BE2C (cell line): ENCODE results near the gene HOXB9.

ENCODE experiments used
- DNase-seq: peaks from one replicate; pipeline ENCODE4 v3.0.0-alpha.2; 2020
- H3K27me3 ChIP-seq: fragments of 250-450 bp; sonication (Bioruptor Pico); 2 replicates; pipeline ENCODE4 v1.5.1; 2020; ENCODE audit warnings: mild to moderate bottlenecking
- H3K36me3 ChIP-seq: fragments of 250-450 bp; sonication (Bioruptor Pico); 2 replicates; pipeline ENCODE4 v1.5.1; 2020; ENCODE audit warnings: mild to moderate bottlenecking
- H3K4me1 ChIP-seq: fragments of 250-450 bp; sonication (Bioruptor Pico); 2 replicates; pipeline ENCODE4 v1.5.1; 2020
- H3K4me3 ChIP-seq: 2 replicates; pipeline ENCODE4 v1.5.1; 2011; ENCODE audit warnings: low read depth, low read length
- H3K9me3 ChIP-seq: fragments of 250-450 bp; sonication (Bioruptor Pico); 2 replicates; pipeline ENCODE4 v1.5.1; 2020
- TF ChIP-seq, protein P1 (sequence below): IDR thresholded peaks from 2 replicates; pipeline ENCODE4 v1.5.1; 2012; ENCODE audit warnings: mild to moderate bottlenecking, low read depth, low read length

HOXB9 gene

GRCh38 chr17:48612854-48613691 lies 13.1 kb downstream of the HOXB9 start:
- DNase-seq, result peak; percentile 52
- TF ChIP-seq, protein P1, sequence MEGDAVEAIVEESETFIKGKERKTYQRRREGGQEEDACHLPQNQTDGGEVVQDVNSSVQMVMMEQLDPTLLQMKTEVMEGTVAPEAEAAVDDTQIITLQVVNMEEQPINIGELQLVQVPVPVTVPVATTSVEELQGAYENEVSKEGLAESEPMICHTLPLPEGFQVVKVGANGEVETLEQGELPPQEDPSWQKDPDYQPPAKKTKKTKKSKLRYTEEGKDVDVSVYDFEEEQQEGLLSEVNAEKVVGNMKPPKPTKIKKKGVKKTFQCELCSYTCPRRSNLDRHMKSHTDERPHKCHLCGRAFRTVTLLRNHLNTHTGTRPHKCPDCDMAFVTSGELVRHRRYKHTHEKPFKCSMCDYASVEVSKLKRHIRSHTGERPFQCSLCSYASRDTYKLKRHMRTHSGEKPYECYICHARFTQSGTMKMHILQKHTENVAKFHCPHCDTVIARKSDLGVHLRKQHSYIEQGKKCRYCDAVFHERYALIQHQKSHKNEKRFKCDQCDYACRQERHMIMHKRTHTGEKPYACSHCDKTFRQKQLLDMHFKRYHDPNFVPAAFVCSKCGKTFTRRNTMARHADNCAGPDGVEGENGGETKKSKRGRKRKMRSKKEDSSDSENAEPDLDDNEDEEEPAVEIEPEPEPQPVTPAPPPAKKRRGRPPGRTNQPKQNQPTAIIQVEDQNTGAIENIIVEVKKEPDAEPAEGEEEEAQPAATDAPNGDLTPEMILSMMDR, result peak; percentile 12
- H3K4me3 ChIP-seq, result no peak overlapping the region
- H3K9me3 ChIP-seq, result no peaks in the 10 kb centered on the region
- no peaks in the 10 kb centered on the region for H3K36me3 ChIP-seq
- H3K4me1 ChIP-seq, result no peaks in the 10 kb centered on the region
- peaks cover 95% of the 10 kb centered on the region for H3K27me3 ChIP-seq

GRCh38 chr17:48612456-48612853 lies 13.7 kb downstream of the HOXB9 start:
- Histone ChIP-seq H3K27me3 (peaks cover 95% of the 10 kb centered on the region), H3K4me3 (no peak overlapping the region), H3K4me1 (no peaks in the 10 kb centered on the region), H3K36me3 (no peaks in the 10 kb centered on the region), H3K9me3 (no peaks in the 10 kb centered on the region)
- DNase-seq, result no peak
- TF ChIP-seq, protein P1, result no peak

DNA sequence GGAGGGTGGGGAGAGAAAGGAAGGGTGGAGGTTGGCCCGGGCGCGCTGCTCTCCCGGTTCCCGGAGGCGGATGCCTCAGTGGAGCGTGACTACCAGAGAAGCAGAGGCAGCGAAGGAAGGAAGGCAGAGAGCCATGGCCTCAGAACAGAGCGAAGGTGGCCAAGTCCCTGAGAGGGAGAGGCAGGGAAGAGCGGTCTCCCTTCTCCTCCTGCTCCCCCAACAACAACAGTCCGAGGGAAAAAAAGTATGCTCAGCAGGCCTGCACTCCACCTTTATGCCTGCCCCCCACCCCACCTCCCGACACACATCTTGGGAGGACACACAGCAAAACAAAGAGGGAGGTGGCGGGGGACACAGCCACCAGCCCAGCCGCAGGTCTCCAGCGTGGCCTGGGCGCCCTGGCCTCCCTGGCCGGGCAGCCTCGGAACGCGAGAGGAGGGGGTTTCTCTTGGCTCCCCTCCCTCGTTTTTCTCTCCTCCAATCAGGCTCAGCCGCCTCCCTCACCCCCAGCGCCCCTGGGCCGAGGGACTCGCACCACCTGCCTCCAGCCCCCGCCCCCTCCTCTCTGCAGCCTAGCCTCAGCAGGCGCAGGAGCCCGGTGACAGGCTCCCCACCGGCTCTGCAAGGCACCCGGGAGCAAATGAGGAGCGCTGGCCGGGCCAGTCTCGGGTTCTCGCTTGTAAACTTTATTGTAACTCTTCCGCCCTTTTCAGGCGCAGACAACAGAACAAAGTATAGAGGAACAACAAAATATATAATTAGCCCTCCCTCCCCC lies 14.3 kb downstream of the HOXB9 start:
- no peaks in the 10 kb centered on the region for H3K4me1 ChIP-seq
- H3K27me3 ChIP-seq, result peaks cover 95% of the 10 kb centered on the region
- TF ChIP-seq, protein P1, result no peak
- no peaks in the 10 kb centered on the region for H3K9me3 ChIP-seq
- no peaks in the 10 kb centered on the region for H3K36me3 ChIP-seq
- no peak for DNase-seq
- H3K4me3 ChIP-seq, result no peak overlapping the region

DNA sequence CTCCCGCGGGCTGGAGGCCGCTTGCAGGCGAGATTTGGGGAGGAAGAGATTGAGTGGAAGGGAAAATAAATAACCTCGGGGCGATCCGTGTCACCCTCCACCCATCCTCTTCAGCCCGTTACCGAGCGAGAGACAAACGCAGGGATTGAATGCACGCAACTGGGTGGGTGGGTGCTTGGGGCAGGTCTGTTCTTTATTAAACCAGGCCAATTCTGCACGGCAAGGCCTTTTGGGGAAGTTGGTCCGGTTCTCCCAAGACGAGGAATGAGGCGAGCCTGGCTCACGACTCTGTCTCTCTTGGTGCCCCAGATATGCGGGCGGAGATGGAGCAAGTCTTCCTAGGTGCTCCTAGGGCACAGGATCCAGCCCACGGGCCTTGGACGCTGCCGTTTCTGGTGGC lies 14.9 kb downstream of the HOXB9 start:
- Histone ChIP-seq H3K36me3 (no peaks in the 10 kb centered on the region), H3K9me3 (no peaks in the 10 kb centered on the region), H3K4me3 (peak overlapping the region; percentile 13; the same call in 1 of the 2 replicates), H3K27me3 (peaks cover 95% of the 10 kb centered on the region), H3K4me1 (no peaks in the 10 kb centered on the region)
- TF ChIP-seq, protein P1, result no peak
- no peak for DNase-seq

DNA sequence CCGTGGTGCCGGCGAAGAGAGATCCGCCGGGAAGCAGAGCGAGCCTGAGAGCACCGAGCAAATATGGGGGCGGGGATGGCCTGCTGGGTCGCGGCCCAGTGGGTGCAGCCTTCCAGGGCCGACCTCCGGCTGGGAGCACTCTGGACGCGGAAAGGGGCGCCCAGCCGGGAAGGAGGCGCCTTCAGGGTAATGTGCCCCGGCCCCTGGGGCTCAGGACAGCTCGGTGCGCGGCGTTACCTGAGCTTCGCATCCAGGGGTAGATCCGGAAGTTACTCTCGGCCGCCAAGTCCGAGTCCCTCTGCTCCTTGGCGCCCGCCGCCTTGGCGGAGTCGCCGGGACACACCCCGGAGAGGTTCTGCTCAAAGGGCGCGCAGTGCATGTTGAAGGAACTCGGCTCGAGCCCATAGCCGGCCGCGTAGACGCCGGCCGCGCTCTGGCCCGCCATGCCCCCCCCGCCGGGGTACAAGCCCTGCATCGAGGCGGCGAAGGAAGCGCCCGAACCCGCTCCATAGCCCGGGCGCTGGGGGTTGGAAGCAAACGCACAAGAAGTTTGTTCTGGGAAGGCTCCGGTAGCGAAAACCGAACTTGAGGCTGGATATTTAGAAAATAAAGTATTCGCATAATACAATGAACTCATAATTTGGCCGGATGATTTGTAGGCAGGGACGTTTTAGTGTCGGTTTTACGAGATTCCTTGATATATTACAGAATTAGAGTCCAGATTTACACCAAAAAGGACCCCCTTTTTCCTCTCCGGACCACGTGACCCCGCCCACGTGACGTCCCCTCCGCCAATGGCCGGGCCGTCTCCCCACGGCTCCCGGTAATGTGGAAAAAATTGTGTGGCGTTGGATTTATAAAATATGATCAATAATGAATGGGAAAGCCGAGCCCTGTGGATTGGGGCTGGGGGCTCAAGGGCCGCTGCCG lies 15.6 kb downstream of the HOXB9 start, which contains the start of gene HOXB7:
Gene HOXB7, minus strand, starts transcription at position 736 of the 930 bp plus-strand sequence. Its CDS starts 99 bp downstream, at position 637.
- Histone ChIP-seq H3K4me1 (no peaks in the 10 kb centered on the region), H3K36me3 (no peaks in the 10 kb centered on the region), H3K9me3 (no peaks in the 10 kb centered on the region), H3K27me3 (peaks cover 95% of the 10 kb centered on the region), H3K4me3 (peak within 1 kb of the TSS; percentile 13; the same call in 1 of the 2 replicates)
- no peak for DNase-seq
- TF ChIP-seq, protein P1, result no peak
